ENCODE measurements around the gene PKP2.

Gene PKP2

GRCh38 chr12:32896432-32897280 lies at the start of gene PKP2:
PKP2 (minus strand) TSS chr12:32896777; CDS start chr12:32896731, 46 bp downstream.
- DNase-seq, result no peak

- no peak for DNase-seq
These were observed 47.6 kb upstream of the PKP2 start for GRCh38 chr12:32944195-32944594.

- DNase-seq, result no peak
These were observed 43.2 kb upstream of the PKP2 start for GRCh38 chr12:32939801-32940200.

GRCh38 chr12:32926963-32927362 lies 30.4 kb upstream of the PKP2 start:
- no peak for DNase-seq

GRCh38 chr12:32926356-32926755 lies 29.8 kb upstream of the PKP2 start:
- no peak for DNase-seq

GRCh38 chr12:32922546-32923297 lies 26.1 kb upstream of the PKP2 start:
- no peak for DNase-seq

GRCh38 chr12:32921397-32921796 lies 24.8 kb upstream of the PKP2 start:
- DNase-seq, result no peak

- DNase-seq, result no peak
These were observed 24.0 kb upstream of the PKP2 start for GRCh38 chr12:32920506-32921085.

GRCh38 chr12:32918890-32919801 lies 22.6 kb upstream of the PKP2 start:
- DNase-seq, result no peak

- no peak for DNase-seq
These were observed 20.6 kb upstream of the PKP2 start for GRCh38 chr12:32917094-32917611.

- DNase-seq, result no peak
These were observed 11.4 kb upstream of the PKP2 start for GRCh38 chr12:32907898-32908476.

GRCh38 chr12:32907166-32907565 lies 10.6 kb upstream of the PKP2 start:
- DNase-seq, result no peak

- no peak for DNase-seq
These were observed 10.0 kb upstream of the PKP2 start for GRCh38 chr12:32906399-32907165.

GRCh38 chr12:32903763-32904162 lies 7.2 kb upstream of the PKP2 start:
- DNase-seq, result no peak

GRCh38 chr12:32903318-32903717 lies 6.7 kb upstream of the PKP2 start:
- DNase-seq, result no peak

GRCh38 chr12:32902287-32902997 lies 5.9 kb upstream of the PKP2 start:
- no peak for DNase-seq

GRCh38 chr12:32901553-32901952 lies 5.0 kb upstream of the PKP2 start:
- DNase-seq, result no peak

- DNase-seq, result no peak
These were observed 1.4 kb upstream of the PKP2 start for GRCh38 chr12:32897687-32898573.

GRCh38 chr12:32897281-32897610 lies 669 bp upstream of the PKP2 start:
- DNase-seq, result no peak
